ENCODE data around the gene CDK17. TPM values are rescaled to one million over a fixed set of nuclear protein-coding genes. Genes with fewer than 3 reads are reported as not detected.

The CDK17 gene
- total and polyA plus RNA-seq, 4 donors: 13.7 to 130 (median 29.1) TPM

- peaks cover 0 to 16% (median under 1%) of the 10 kb centered on the region in 4 donors for H3K9me3 ChIP-seq (ENCODE audit: control insufficient read depth in 4 of 4, insufficient read depth in 3 of 4, low read length in 3 of 4)
- TF ChIP-seq CTCF (IDR thresholded peaks at IDR 0.05; ENCODE audit: control extremely low read depth, extremely low read depth): no peak
- no peak for DNase-seq
- no peaks in the 10 kb centered on the region for H3K27me3 ChIP-seq (ENCODE audit: control insufficient read depth in 3 of 3, insufficient read depth in 3 of 3, low read length in 2 of 3)
- H3K27ac ChIP-seq (ENCODE audit: low read depth in 1 of 2, low read length in 1 of 2): no peak overlapping the region
- H3K9ac ChIP-seq (ENCODE audit: insufficient read depth in 1 of 2, low read length in 2 of 2): no peak overlapping the region
- 62 to 75% methylated on average over 3 of the region's 3 CpGs for WGBS, 2 donors
- H3K4me1 ChIP-seq (ENCODE audit: control insufficient read depth in 5 of 5, insufficient read depth in 5 of 5, low read length in 5 of 5): peaks cover 0 to 12% (median 0%) of the 10 kb centered on the region in 5 donors
- no peak for ATAC-seq (ENCODE audit: insufficient read depth, low FRiP score)
- H3K4me3 ChIP-seq: no peak overlapping the region
- peaks cover 0 to under 1% (median under 1%) of the 10 kb centered on the region in 4 donors for H3K36me3 ChIP-seq (ENCODE audit: control insufficient read depth in 4 of 4, insufficient read depth in 4 of 4, low read length in 4 of 4)
These were observed 61.3 kb downstream of the CDK17 start for GRCh38 chr12:96338852-96339471.

GRCh38 chr12:96337953-96338352 lies 62.3 kb downstream of the CDK17 start:
- H3K27me3 ChIP-seq (ENCODE audit: control insufficient read depth in 3 of 3, insufficient read depth in 3 of 3, low read length in 2 of 3): no peaks in the 10 kb centered on the region
- H3K9me3 ChIP-seq (ENCODE audit: control insufficient read depth in 4 of 4, insufficient read depth in 3 of 4, low read length in 3 of 4): peaks cover 0 to 9% (median under 1%) of the 10 kb centered on the region in 4 donors
- H3K4me3 ChIP-seq: no peak overlapping the region
- ATAC-seq (ENCODE audit: insufficient read depth, low FRiP score) (no peak), DNase-seq (no peak)
- H3K9ac ChIP-seq (ENCODE audit: insufficient read depth in 1 of 2, low read length in 2 of 2): no peak overlapping the region
- H3K36me3 ChIP-seq (ENCODE audit: control insufficient read depth in 4 of 4, insufficient read depth in 4 of 4, low read length in 4 of 4): peaks cover 0 to 4% (median 1%) of the 10 kb centered on the region in 4 donors
- no peak for TF ChIP-seq CTCF (IDR thresholded peaks at IDR 0.05; ENCODE audit: control extremely low read depth, extremely low read depth)
- H3K4me1 ChIP-seq (ENCODE audit: control insufficient read depth in 5 of 5, insufficient read depth in 5 of 5, low read length in 5 of 5): peaks cover 0 to 12% (median 0%) of the 10 kb centered on the region in 5 donors
- H3K27ac ChIP-seq (ENCODE audit: low read depth in 1 of 2, low read length in 1 of 2): no peak overlapping the region

- Histone ChIP-seq H3K9me3 (ENCODE audit: control insufficient read depth in 4 of 4, insufficient read depth in 3 of 4, low read length in 3 of 4) (peaks cover 0 to 9% (median under 1%) of the 10 kb centered on the region in 4 donors), H3K4me3 (no peak overlapping the region), H3K9ac (ENCODE audit: insufficient read depth in 1 of 2, low read length in 2 of 2) (no peak overlapping the region), H3K4me1 (ENCODE audit: control insufficient read depth in 5 of 5, insufficient read depth in 5 of 5, low read length in 5 of 5) (peaks cover 0 to 12% (median 0%) of the 10 kb centered on the region in 5 donors), H3K27me3 (ENCODE audit: control insufficient read depth in 3 of 3, insufficient read depth in 3 of 3, low read length in 2 of 3) (no peaks in the 10 kb centered on the region), H3K27ac (ENCODE audit: low read depth in 1 of 2, low read length in 1 of 2) (no peak overlapping the region), H3K36me3 (ENCODE audit: control insufficient read depth in 4 of 4, insufficient read depth in 4 of 4, low read length in 4 of 4) (peaks cover 0 to 4% (median 3%) of the 10 kb centered on the region in 4 donors)
- WGBS, 2 donors: 97 to 98% methylated on average over 4 of the region's 4 CpGs
- TF ChIP-seq CTCF (IDR thresholded peaks at IDR 0.05; ENCODE audit: control extremely low read depth, extremely low read depth): no peak
- no peak for DNase-seq
- ATAC-seq (ENCODE audit: insufficient read depth, low FRiP score): no peak
These were observed 63.8 kb downstream of the CDK17 start for GRCh38 chr12:96336489-96336888.

All from lung (tissue), 12 donors.